Activated CD8-positive, alpha-beta memory T cell treated with anti-CD3 and anti-CD28 coated beads for 4 hours (primary cell): ENCODE measurements around the gene RIPOR3.
"Not testable (repeated sequence)": the region's sequence is repeated elsewhere in the genome, so short reads cannot be mapped to it uniquely, and the experiment has no call there.

Experiments used
- DNase-seq, 2 donors: peaks; one replicate each; pipeline ENCODE4 v3.0.0-alpha.2; 2020; ENCODE audit warnings: low read depth in 2 of 2

Gene RIPOR3

GRCh38 chr20:50632701-50633100 lies 58.6 kb downstream of the RIPOR3 start:
- no peak for DNase-seq

GRCh38 chr20:50632236-50632635 lies 59.1 kb downstream of the RIPOR3 start:
- DNase-seq, result no peak

GRCh38 chr20:50630578-50631263 lies 60.6 kb downstream of the RIPOR3 start:
- DNase-seq, result no peak

- DNase-seq, result no peak
These were observed 61.7 kb downstream of the RIPOR3 start for GRCh38 chr20:50629670-50630045.

GRCh38 chr20:50628853-50629669 lies 62.3 kb downstream of the RIPOR3 start:
- DNase-seq, result no peak

GRCh38 chr20:50628332-50628731 lies 63.0 kb downstream of the RIPOR3 start:
- no peak for DNase-seq

GRCh38 chr20:50627747-50628146 lies 63.6 kb downstream of the RIPOR3 start:
- DNase-seq, result no peak

GRCh38 chr20:50625986-50626677 lies 65.2 kb downstream of the RIPOR3 start:
- DNase-seq, result no peak

- DNase-seq, result no peak
These were observed 66.9 kb downstream of the RIPOR3 start for GRCh38 chr20:50624351-50625016.

GRCh38 chr20:50621068-50621665 lies 70.2 kb downstream of the RIPOR3 start:
- no peak for DNase-seq

GRCh38 chr20:50620459-50620858 lies 70.9 kb downstream of the RIPOR3 start:
- not testable (repeated sequence) for DNase-seq

- no peak for DNase-seq
These were observed 72.8 kb downstream of the RIPOR3 start for GRCh38 chr20:50618537-50618936.

- no peak for DNase-seq
These were observed 74.3 kb downstream of the RIPOR3 start for GRCh38 chr20:50617022-50617421.

GRCh38 chr20:50615407-50615806 lies 75.9 kb downstream of the RIPOR3 start:
- no peak for DNase-seq

GRCh38 chr20:50613438-50614169 lies 77.7 kb downstream of the RIPOR3 start:
- no peak for DNase-seq

- DNase-seq, result no peak
These were observed 80.1 kb downstream of the RIPOR3 start for GRCh38 chr20:50611128-50611810.

- DNase-seq, result no peak
These were observed 81.1 kb downstream of the RIPOR3 start for GRCh38 chr20:50610212-50610718.

- no peak for DNase-seq
These were observed 81.8 kb downstream of the RIPOR3 start for GRCh38 chr20:50609438-50609989.

GRCh38 chr20:50608750-50609104 lies 82.6 kb downstream of the RIPOR3 start:
- no peak for DNase-seq
